Ishikawa (cell line): ENCODE data around the gene ZNF763.

ENCODE experiments used
- CEBPB ChIP-seq: IDR thresholded peaks from 2 replicates; pipeline ENCODE4 v1.6.1; 2012
- CREB1 ChIP-seq: IDR thresholded peaks from 2 replicates; pipeline ENCODE4 v1.6.1; 2012; ENCODE audit warnings: low read depth
- EGR1 ChIP-seq: IDR thresholded peaks from 2 replicates; pipeline ENCODE4 v1.6.1; 2012
- EP300 ChIP-seq: IDR thresholded peaks from 2 replicates; pipeline ENCODE4 v1.6.1; 2012; ENCODE audit warnings: borderline replicate concordance
- FOXM1 ChIP-seq: IDR thresholded peaks from 2 replicates; pipeline ENCODE4 v1.6.1; 2012; ENCODE audit warnings: low read depth, borderline replicate concordance
- NFIC ChIP-seq: IDR thresholded peaks from 2 replicates; pipeline ENCODE4 v1.6.1; 2012
- RAD21 ChIP-seq: IDR thresholded peaks from 2 replicates; pipeline ENCODE4 v1.6.1; 2012; ENCODE audit warnings: low read depth
- TAF1 ChIP-seq: IDR thresholded peaks from 2 replicates; pipeline ENCODE4 v1.6.1; 2012; ENCODE audit warnings: low read depth, mild to moderate bottlenecking
- TCF12 ChIP-seq: IDR thresholded peaks from 2 replicates; pipeline ENCODE4 v1.6.1; 2012; ENCODE audit warnings: low read depth
- TEAD4 ChIP-seq: IDR thresholded peaks from 2 replicates; pipeline ENCODE4 v1.6.1; 2012
- YY1 ChIP-seq: IDR thresholded peaks from 2 replicates; pipeline ENCODE4 v1.6.1; 2012; ENCODE audit warnings: low read depth
- ZBTB7A ChIP-seq: IDR thresholded peaks from 2 replicates; pipeline ENCODE4 v1.6.1; 2012; ENCODE audit warnings: low read depth
- TF ChIP-seq, protein P1 (sequence below): IDR thresholded peaks from 2 replicates; pipeline ENCODE4 v1.6.1; 2012
- TF ChIP-seq, protein P2 (sequence below): IDR thresholded peaks from 2 replicates; pipeline ENCODE4 v1.6.1; 2012
- TF ChIP-seq, protein P3 (sequence below): IDR thresholded peaks from 2 replicates; pipeline ENCODE4 v1.6.1; 2012; ENCODE audit warnings: low read depth, mild to moderate bottlenecking

Gene ZNF763

DNA sequence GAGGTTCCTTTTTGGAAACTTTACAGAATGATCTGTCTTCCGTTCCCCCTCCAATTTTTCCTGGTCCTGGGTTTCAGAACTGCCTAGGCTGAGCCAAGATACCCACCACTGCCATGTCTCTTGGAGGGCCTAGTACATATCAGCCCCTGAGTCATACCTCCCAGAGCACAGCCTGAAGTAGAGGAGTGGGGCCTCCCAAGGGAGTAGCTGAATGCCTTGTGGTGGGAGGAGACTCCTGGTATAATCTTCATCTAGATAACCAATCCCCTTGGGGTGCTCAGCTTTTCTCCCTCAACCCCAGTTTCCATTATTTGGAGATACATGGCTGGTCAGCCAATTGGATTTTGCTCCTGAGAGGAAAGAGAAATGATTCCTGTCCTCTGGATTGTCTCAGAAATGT is 30.3 kb downstream of the ZNF763 start:
- TF ChIP-seq TAF1 (no peak), EP300 (no peak)
- TF ChIP-seq, protein P1, sequence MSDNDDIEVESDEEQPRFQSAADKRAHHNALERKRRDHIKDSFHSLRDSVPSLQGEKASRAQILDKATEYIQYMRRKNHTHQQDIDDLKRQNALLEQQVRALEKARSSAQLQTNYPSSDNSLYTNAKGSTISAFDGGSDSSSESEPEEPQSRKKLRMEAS, result no peak

DNA sequence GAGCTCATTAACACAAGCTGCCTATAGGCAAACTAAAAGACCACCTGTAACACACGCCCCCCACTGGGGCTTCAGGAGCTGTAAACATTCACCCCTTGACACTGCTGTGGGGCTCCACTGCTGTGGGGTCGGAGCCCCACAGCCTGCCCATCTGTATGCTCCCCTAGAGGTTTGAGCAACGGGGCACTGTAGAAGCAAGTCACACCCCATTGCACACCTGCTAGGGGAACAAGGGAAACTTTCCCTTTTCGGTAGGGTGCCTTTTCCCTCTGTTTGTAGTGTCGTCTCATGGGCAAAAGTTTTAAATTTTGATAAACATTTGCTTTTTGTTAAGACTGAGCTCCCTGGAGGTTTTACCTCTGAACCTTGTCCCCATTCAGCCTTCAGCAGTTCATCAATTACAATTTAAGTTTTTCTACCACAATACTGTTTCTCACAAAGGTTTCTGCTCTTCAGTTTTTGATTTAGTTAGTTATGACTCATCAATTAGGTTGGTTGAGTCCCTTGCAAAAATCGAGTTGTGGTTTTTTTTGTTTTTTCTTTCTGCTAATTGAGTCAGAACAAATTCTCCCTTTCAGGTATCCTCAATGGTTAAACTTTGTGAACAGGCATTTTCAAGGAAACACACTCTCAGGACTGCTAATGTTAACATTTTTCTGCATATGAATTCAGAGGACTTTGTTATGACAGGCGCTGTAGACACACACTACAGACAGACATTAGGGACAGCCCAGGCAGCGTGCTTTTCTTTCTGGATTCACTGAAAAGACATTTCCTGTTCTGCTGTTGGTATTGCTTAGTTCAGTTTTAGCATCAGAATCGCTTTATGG is 35.5 kb downstream of the ZNF763 start:
- TF ChIP-seq EGR1, result no peak
- TF ChIP-seq FOXM1, result no peak
- no peak for TF ChIP-seq NFIC
- TF ChIP-seq CREB1, result no peak
- no peak for TF ChIP-seq TCF12
- TF ChIP-seq YY1, result no peak
- TF ChIP-seq, protein P2, sequence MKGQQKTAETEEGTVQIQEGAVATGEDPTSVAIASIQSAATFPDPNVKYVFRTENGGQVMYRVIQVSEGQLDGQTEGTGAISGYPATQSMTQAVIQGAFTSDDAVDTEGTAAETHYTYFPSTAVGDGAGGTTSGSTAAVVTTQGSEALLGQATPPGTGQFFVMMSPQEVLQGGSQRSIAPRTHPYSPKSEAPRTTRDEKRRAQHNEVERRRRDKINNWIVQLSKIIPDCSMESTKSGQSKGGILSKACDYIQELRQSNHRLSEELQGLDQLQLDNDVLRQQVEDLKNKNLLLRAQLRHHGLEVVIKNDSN, result no peak
- TF ChIP-seq, protein P3, sequence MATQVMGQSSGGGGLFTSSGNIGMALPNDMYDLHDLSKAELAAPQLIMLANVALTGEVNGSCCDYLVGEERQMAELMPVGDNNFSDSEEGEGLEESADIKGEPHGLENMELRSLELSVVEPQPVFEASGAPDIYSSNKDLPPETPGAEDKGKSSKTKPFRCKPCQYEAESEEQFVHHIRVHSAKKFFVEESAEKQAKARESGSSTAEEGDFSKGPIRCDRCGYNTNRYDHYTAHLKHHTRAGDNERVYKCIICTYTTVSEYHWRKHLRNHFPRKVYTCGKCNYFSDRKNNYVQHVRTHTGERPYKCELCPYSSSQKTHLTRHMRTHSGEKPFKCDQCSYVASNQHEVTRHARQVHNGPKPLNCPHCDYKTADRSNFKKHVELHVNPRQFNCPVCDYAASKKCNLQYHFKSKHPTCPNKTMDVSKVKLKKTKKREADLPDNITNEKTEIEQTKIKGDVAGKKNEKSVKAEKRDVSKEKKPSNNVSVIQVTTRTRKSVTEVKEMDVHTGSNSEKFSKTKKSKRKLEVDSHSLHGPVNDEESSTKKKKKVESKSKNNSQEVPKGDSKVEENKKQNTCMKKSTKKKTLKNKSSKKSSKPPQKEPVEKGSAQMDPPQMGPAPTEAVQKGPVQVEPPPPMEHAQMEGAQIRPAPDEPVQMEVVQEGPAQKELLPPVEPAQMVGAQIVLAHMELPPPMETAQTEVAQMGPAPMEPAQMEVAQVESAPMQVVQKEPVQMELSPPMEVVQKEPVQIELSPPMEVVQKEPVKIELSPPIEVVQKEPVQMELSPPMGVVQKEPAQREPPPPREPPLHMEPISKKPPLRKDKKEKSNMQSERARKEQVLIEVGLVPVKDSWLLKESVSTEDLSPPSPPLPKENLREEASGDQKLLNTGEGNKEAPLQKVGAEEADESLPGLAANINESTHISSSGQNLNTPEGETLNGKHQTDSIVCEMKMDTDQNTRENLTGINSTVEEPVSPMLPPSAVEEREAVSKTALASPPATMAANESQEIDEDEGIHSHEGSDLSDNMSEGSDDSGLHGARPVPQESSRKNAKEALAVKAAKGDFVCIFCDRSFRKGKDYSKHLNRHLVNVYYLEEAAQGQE, result no peak
- TF ChIP-seq CEBPB, result no peak
- no peak for TF ChIP-seq RAD21
- no peak for TF ChIP-seq TEAD4
- TF ChIP-seq EP300, result no peak
- TF ChIP-seq, protein P1, result no peak

DNA sequence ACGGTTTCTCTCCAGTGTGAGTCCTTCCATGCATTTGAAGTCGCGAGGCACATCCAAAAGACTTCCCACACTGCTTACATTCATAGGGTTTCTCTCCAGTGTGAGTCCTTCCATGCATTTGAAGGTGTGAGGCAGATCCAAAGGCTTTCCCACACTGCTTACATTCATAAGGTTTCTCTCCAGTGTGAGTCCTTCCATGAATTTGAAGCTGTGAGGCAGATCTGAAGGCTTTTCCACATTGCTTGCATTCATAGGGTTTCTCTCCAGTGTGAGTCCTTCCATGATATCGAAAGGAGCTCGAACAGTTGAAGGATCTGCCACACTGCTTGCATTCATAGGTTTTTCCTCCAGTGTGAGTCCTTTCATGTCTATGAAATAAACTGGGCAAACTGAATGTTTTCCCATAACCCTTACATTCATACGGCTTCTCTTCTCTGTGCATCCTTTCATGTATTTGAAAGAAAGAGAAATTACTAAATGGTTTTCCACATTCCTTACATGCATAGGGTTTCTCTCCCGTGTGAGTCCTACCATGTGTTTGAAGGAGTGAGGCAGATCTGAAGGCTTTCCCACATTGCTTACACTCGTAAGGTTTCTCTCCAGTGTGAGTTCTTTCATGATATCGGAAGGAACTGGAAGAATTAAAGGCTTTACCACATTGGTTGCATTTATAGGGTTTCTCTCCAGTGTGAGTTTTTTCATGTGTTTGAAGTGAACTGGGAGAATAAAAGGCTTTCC is 50.3 kb downstream of the ZNF763 start:
- TF ChIP-seq TAF1 (no peak), ZBTB7A (no peak), TEAD4 (no peak), RAD21 (no peak), TCF12 (no peak), CEBPB (no peak), CREB1 (no peak)

DNA sequence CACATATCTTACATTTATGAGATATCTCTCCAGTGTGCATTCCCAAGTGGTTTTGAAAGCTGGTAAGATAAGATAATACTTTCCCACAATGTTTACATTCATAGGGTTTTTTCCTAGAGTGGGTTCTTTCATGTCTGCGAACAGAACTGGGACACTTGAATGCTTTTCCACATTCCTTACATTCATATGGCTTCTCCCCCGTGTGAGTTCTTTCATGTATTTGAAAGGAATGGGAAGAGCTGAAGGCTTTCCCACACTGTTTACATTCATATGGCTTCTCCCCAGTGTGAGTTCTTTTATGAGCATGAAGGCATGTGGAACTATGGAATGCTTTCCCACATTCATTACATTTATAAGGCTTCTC is 50.9 kb downstream of the ZNF763 start:
- TF ChIP-seq, protein P3, result no peak
